Measurements from ENCODE around the gene TBC1D16. TPM values are rescaled to one million over a fixed set of nuclear protein-coding genes. Genes with fewer than 3 reads are reported as not detected.
"Not testable (repeated sequence)": the region's sequence is repeated elsewhere in the genome, so short reads cannot be mapped to it uniquely, and the experiment has no call there.

TBC1D16 gene
- total RNA-seq, 6 experiments from 2014 or later, result 15.1 to 25.5 (median 17.9) TPM

GRCh38 chr17:79897243-79898063 is 138.2 kb downstream of the TBC1D16 start:
- H3K27ac Mint-ChIP-seq, result no peak overlapping the region
- H3K27me3 Mint-ChIP-seq (ENCODE audit: insufficient read depth), result peaks cover 31% of the 10 kb centered on the region

GRCh38 chr17:79893457-79893856 is 142.2 kb downstream of the TBC1D16 start:
- H3K36me3 Mint-ChIP-seq (ENCODE audit: low read depth); H3K9me3 Mint-ChIP-seq; DNase-seq; H3K4me3 Mint-ChIP-seq; H3K4me1 Mint-ChIP-seq (ENCODE audit: low read depth); H3K27ac Mint-ChIP-seq: not testable (repeated sequence)
- peaks cover 42% of the 10 kb centered on the region for H3K27me3 Mint-ChIP-seq (ENCODE audit: insufficient read depth)

More at GRCh38 chr17:79897243-79898063, 138.2 kb downstream of the TBC1D16 start:
- no peak for DNase-seq
- no peaks in the 10 kb centered on the region for H3K4me1 Mint-ChIP-seq (ENCODE audit: low read depth)
- H3K9me3 Mint-ChIP-seq, result no peaks in the 10 kb centered on the region
- TF ChIP-seq CTCF (IDR thresholded peaks at IDR 0.05), result no peak
- no peak overlapping the region for H3K4me3 Mint-ChIP-seq
- no peaks in the 10 kb centered on the region for H3K36me3 Mint-ChIP-seq (ENCODE audit: low read depth)

- no peaks in the 10 kb centered on the region for H3K9me3 Mint-ChIP-seq
- H3K4me3 Mint-ChIP-seq, result no peak overlapping the region
- no peaks in the 10 kb centered on the region for H3K36me3 Mint-ChIP-seq (ENCODE audit: low read depth)
- peaks cover 5% of the 10 kb centered on the region; the same call in 1 of the 2 replicates for H3K4me1 Mint-ChIP-seq (ENCODE audit: low read depth)
- DNase-seq, result no peak
- no peak overlapping the region for H3K27ac Mint-ChIP-seq
- H3K27me3 Mint-ChIP-seq (ENCODE audit: insufficient read depth), result peaks cover 40% of the 10 kb centered on the region
- TF ChIP-seq CTCF (IDR thresholded peaks at IDR 0.05), result no peak
Measured at GRCh38 chr17:79892457-79893241, 143.0 kb downstream of the TBC1D16 start.

GRCh38 chr17:79891113-79891730 is 144.4 kb downstream of the TBC1D16 start:
- no peaks in the 10 kb centered on the region for H3K36me3 Mint-ChIP-seq (ENCODE audit: low read depth)
- H3K27ac Mint-ChIP-seq, result no peak overlapping the region
- no peak for TF ChIP-seq CTCF (IDR thresholded peaks at IDR 0.05)
- no peak overlapping the region for H3K4me3 Mint-ChIP-seq
- peaks cover 44% of the 10 kb centered on the region for H3K27me3 Mint-ChIP-seq (ENCODE audit: insufficient read depth)
- peaks cover 5% of the 10 kb centered on the region; the same call in 1 of the 2 replicates for H3K4me1 Mint-ChIP-seq (ENCODE audit: low read depth)
- no peaks in the 10 kb centered on the region for H3K9me3 Mint-ChIP-seq
- DNase-seq, result no peak

GRCh38 chr17:79890706-79891105 is 145.0 kb downstream of the TBC1D16 start:
- no peaks in the 10 kb centered on the region for H3K36me3 Mint-ChIP-seq (ENCODE audit: low read depth)
- TF ChIP-seq CTCF (IDR thresholded peaks at IDR 0.05), result no peak
- H3K27me3 Mint-ChIP-seq (ENCODE audit: insufficient read depth), result peaks cover 44% of the 10 kb centered on the region
- H3K27ac Mint-ChIP-seq, result no peak overlapping the region
- no peak for DNase-seq
- H3K9me3 Mint-ChIP-seq, result no peaks in the 10 kb centered on the region
- no peak overlapping the region for H3K4me3 Mint-ChIP-seq
- peaks cover 5% of the 10 kb centered on the region; the same call in 1 of the 2 replicates for H3K4me1 Mint-ChIP-seq (ENCODE audit: low read depth)
